ENCODE results near the gene NIN.

DNA sequence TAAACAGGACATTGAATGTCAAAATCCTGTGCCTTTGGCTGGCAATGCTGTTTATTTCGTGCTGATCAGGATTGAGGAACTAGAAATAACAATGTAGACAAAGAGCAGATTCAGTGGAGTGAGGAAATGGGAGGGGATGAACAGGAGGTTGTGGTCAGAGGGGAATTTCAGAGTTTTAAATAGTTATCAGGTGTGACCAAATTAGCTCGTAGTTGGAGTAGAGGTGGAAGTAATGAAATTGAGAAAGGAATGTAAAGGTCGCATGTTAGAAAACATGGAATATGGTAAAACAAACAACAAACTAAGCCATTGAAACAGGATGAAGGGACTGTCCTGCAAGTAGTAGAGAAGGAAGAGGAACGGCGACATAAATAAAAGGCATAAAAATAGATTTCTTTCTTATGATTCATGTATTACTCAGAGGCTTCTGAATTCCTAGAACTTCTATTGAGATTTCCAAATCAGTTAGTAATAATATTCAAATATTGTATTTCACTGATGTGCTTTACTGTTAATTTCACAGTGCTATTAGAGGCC is 153.4 kb downstream of the NIN start:
- TF ChIP-seq CTCF (IDR thresholded peaks at IDR 0.05): no peak
- no peak for TF ChIP-seq POLR2A (IDR thresholded peaks at IDR 0.05)

All from right lobe of liver (tissue), 4 donors.